ENCODE results near the gene PPFIBP1. TPM values are rescaled to one million over a fixed set of nuclear protein-coding genes. Genes with fewer than 3 reads are reported as not detected.

The PPFIBP1 gene
- total and polyA plus RNA-seq, 9 of the 15 experiments (the other 6 are each of a cell fraction or from before 2014, with no cell fraction given), result 0.46 to 3.5 (median 1.8) TPM

DNA sequence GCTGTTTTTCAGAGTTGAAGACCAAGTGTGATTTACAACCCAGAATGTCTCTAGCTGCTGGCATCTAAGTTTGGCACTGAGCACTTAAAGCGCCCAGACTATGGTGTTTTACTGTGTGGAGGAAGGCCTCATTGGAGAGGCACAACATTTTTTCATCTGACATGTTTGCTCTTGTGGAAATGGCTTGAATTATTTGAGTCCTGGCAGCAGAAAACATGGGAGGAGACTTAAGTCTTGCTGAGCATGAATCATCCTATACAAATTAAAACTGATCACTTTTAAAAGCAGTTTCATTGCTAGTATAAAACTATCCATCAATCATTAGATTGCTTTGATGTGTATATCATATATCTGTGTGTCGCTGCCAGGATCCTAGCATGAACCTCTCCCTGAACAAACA lies 86.4 kb downstream of the PPFIBP1 start:
- Histone ChIP-seq H3K4me2 (ENCODE audit: insufficient read depth, low read length) (no peak overlapping the region), H4K20me1 (replicated peaks; ENCODE audit: control insufficient read depth, insufficient read depth, low read length) (no peaks in the 10 kb centered on the region), H3K79me2 (ENCODE audit: control insufficient read depth, insufficient read depth, low read length) (no peaks in the 10 kb centered on the region), H3K27ac (ENCODE audit: extremely low read depth, low read depth, low read length) (no peak overlapping the region), H3K9me3 (replicated peaks; ENCODE audit: control insufficient read depth, insufficient read depth, low read depth, low read length) (no peaks in the 10 kb centered on the region), H3K36me3 (ENCODE audit: control insufficient read depth, insufficient read depth, low read length) (no peaks in the 10 kb centered on the region), H3K9ac (ENCODE audit: insufficient read depth in 1 of 2, low read depth in 2 of 2, low read length in 2 of 2) (no peak overlapping the region), H3K9me1 (ENCODE audit: control insufficient read depth, insufficient read depth, low read length) (no peaks in the 10 kb centered on the region), H2AFZ (ENCODE audit: low read depth, low read length) (no peak overlapping the region), H3K4me3 (no peak overlapping the region), H3K27me3 (ENCODE audit: control insufficient read depth in 2 of 2, insufficient read depth in 2 of 2, low read length in 2 of 2) (peaks cover 0 to 2% of the 10 kb centered on the region in 2 experiments; a peak in 3 of 5 replicates), H3K4me1 (replicated peaks in 1 of 2; ENCODE audit: control insufficient read depth in 2 of 2, insufficient read depth in 2 of 2, low read length in 2 of 2) (no peaks in the 10 kb centered on the region)
- intact Hi-C loops (cut with micrococcal nuclease) (no loop called here), in situ Hi-C loops (cut with MboI) (no loop called here)
- no TSS peak for BruUV-seq (replicated peaks)
- DNase-seq (ENCODE audit: extremely low read depth in 1 of 4, low spot score in 3 of 4) (no peak), ATAC-seq (no peak), FAIRE-seq (no peak)
- 3% methylated on average over 2 of the region's 2 CpGs for WGBS (ENCODE audit: insufficient coverage, low coverage, missing lambda C conversion rate)
- TF ChIP-seq HDGF (IDR thresholded peaks at IDR 0.05), result no peak
- no peak for TF ChIP-seq NFATC3 (IDR thresholded peaks at IDR 0.05)
- TF ChIP-seq, protein P1, sequence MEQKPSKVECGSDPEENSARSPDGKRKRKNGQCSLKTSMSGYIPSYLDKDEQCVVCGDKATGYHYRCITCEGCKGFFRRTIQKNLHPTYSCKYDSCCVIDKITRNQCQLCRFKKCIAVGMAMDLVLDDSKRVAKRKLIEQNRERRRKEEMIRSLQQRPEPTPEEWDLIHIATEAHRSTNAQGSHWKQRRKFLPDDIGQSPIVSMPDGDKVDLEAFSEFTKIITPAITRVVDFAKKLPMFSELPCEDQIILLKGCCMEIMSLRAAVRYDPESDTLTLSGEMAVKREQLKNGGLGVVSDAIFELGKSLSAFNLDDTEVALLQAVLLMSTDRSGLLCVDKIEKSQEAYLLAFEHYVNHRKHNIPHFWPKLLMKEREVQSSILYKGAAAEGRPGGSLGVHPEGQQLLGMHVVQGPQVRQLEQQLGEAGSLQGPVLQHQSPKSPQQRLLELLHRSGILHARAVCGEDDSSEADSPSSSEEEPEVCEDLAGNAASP (IDR thresholded peaks at IDR 0.05), result no peak
- TF ChIP-seq ZNF584 (CRISPR knock-in tag; IDR thresholded peaks at IDR 0.05; ENCODE audit: low read depth), result no peak
- TF ChIP-seq L3MBTL2 (IDR thresholded peaks at IDR 0.05), result no peak
- TF ChIP-seq, protein P2, sequence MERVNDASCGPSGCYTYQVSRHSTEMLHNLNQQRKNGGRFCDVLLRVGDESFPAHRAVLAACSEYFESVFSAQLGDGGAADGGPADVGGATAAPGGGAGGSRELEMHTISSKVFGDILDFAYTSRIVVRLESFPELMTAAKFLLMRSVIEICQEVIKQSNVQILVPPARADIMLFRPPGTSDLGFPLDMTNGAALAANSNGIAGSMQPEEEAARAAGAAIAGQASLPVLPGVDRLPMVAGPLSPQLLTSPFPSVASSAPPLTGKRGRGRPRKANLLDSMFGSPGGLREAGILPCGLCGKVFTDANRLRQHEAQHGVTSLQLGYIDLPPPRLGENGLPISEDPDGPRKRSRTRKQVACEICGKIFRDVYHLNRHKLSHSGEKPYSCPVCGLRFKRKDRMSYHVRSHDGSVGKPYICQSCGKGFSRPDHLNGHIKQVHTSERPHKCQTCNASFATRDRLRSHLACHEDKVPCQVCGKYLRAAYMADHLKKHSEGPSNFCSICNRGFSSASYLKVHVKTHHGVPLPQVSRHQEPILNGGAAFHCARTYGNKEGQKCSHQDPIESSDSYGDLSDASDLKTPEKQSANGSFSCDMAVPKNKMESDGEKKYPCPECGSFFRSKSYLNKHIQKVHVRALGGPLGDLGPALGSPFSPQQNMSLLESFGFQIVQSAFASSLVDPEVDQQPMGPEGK (CRISPR knock-in tag; IDR thresholded peaks at IDR 0.05; ENCODE audit: borderline replicate concordance), result no peak
- no peak for TF ChIP-seq ZKSCAN1 (IDR thresholded peaks at IDR 0.05; ENCODE audit: low read depth, low read length)
- TF ChIP-seq ZNF175 (CRISPR knock-in tag; IDR thresholded peaks at IDR 0.05; ENCODE audit: low read depth), result no peak
- TF ChIP-seq NCOA4 (IDR thresholded peaks at IDR 0.05; ENCODE audit: partially characterized antibody), result no peak
- ChIA-PET POLR2A (no interaction called here), CTCF (ENCODE audit: low intra/inter-chr PET ratio) (no interaction called here)

Data from K562 (cell line).